Germinal center (tissue), 1 donor: ENCODE results near the gene SACM1L.

ENCODE experiments used
- DNase-seq: peaks from one replicate; pipeline ENCODE4 v3.0.0; 2012; ENCODE audit warnings: mixed read lengths, low spot score

SACM1L gene

DNA sequence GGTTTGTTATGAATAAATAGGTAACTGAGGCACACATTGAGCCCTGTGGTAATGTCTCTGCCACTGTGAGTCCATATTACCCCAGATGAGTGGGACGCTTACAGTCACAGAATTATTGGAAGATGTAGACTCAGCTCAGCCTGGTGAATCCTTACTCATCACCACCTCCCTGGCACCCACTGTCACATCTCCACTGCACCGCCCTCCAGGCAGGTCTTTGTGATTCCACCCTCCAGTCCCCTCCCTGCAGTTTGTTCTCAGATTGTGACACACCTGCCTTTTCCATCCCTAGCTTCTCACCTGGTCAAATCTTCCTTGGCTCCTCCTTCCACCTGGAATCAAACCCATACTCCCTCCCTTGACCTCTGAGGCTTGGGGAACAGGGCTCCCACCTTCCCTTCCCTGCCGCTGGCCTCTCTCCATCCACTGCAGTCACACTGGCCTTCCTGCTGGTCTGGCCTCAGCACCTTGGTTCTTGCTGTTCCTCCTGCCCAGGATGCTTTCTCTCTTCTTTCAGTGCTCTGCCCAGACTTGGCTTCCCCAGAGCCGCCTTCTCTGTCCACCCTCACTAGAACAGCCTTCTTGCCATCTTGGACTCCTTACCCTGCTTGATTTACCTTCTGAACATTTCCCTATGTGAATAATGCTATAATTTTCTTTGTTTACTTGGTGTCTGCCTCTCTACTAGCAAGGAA is 97.8 kb downstream of the SACM1L start:
- no peak for DNase-seq

DNA sequence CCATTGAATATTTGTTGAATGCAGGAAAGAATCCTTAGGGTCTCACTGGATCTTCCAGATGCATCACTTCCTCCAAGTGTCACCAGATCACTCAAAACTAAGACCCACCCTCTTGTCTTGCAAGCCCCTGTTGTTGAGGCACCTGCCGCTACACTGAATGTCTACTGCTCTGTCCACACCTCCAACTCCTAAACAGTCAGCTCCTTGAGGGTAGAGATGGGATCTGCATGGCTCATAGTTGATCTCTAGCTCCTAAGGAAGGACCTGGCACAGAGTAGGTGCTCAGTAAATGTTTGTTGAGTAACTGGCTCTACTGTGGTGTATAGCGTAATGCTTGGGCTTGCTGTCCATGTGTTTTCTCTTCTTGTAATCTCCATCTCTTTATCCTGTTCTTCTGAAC is 98.4 kb downstream of the SACM1L start:
- DNase-seq = no peak

DNA sequence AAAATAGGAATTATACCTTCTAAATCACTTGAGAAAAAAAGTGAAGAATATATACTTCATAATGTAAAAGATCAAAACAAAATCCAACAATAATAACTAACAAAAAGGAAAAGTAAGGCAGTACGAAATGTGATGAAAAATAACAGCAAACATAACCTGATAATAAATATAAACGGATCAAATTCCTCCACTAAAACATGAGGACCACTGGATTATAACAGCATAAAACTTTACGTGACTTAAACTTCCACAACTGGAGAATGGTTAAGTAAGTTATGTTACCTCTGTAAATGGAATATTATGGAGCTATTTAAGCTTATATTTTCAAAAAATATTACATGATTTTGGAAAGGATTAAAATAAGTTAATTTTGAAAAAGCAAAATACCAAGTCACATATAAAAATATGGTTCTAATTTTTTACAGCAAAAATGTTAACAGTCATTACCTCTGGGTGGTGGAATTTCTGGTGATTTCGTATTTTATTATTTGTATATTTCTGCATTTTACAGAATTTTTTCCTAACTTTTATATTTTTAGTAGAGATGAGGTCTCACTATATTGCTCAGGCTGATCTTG is 100.1 kb downstream of the SACM1L start:
- DNase-seq = no peak

DNA sequence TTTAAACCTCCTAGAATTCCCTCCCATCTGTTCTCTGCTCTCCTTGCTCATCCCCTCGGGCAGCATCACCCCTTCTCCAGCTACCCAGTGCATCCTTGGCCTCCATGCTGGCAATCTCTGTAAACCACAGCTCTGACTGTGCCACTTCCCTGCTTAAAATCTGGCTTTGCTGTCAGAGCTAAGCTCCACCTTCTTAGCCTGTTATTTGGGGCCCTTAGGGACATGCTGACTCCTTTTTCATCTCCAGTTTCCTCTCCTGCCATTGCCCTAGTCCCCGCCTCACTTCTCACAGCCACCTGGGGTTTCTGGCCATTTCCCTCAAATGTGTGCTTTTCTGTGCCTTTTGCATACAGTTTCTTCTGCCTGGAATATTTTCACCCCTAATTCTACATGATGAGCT is 101.4 kb downstream of the SACM1L start:
- DNase-seq = no peak

DNA sequence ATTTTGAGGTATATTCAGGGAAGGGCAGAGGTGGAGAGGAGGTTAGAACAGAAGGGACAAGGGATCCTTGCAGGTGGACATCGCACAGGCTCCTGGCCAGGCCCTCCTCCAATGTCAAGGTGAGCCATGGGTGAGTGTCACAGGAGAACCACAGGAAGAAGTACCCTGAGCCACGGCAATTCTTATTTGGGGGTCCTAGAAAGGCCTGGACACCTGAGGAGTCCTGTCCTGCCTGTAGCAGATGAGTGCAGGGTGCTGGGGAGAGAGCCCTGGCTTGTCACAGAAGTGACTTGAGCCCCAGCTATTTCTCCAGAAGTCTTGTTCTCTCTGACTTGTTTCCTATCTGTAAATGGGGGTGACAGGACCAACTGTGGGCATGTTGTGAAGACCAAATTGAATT is 102.8 kb downstream of the SACM1L start:
- no peak for DNase-seq

DNA sequence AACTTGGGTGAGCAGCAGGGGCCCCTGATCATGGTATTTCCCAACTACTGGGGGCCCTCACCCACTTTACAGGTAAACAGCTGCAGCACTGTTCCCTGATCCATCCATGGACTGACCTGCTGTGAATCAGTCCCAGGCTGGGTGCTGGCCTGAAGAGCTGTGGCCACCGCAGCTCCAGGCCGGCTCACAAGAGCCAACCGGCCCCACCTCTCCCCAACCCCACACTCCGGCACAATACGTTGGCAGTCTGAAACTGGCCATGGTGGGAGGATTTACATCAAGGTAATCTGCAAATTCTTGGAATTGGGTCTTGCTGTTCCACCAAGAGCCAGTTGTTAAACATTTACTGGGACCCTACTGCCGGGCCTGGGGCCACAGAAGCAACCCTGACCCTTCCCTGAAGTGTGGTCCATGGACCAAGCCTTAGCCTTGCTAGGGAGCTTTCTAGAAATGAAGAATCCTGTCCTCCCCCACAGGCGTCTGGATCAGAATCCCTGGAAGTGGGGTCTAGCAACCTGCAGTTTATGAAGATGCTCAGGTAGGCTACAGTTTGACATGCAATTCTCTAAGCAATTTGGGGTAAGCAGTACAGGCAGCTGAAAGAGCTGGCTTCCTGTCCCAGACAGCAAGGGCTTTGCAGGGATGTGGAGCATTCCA is 103.4 kb downstream of the SACM1L start:
- DNase-seq = no peak

DNA sequence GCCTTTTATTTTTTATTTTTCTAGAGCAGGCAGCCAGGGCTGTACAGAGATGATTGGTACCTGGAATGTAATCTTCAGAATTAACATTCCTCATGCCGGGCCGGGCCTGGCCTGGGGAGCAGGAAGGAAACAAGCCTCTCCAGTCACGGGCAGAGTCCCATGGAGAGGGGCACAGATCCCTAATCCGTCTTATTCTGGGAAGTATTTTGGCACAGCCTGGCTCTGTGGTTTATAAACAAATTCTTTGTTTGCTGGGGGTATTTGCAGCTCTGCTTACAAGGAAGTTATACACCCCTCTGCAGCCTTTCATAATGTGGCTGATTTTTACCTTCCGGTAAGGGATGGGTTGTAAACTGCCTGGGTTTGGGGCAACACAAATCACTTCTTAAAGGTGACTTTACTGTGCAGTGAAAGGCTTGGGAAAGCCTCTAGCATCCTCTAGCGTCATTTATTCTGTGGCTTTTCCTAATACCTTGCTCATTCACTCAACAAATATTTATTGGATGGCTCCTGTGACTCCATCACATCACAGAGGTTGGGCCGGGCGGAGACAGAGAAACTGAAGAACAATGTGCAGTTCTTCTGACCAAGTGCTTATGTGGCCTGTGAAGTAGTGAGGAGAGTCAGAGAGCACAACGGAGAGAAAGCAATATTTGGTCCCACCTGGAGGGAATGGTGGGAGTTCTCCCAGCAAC is 104.4 kb downstream of the SACM1L start:
- DNase-seq = no peak

DNA sequence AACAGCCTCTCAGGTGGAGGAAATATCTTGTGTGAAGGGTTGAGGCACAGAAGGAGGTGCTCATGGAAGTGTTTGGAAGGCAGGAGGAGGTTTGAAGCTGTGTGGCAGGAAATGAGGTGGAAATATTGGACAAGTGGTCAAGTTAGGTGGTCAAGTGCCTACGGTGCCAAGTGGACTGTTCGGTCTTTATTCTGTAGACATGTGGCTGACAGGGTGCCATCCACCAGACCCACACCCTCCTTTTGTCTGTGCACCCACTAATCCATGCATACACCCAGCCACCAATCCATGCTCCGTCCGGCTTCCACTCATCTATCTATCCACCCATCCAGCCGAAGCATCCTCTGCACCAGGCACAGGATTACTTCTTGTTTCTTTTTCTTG is 105.0 kb downstream of the SACM1L start:
- no peak for DNase-seq

DNA sequence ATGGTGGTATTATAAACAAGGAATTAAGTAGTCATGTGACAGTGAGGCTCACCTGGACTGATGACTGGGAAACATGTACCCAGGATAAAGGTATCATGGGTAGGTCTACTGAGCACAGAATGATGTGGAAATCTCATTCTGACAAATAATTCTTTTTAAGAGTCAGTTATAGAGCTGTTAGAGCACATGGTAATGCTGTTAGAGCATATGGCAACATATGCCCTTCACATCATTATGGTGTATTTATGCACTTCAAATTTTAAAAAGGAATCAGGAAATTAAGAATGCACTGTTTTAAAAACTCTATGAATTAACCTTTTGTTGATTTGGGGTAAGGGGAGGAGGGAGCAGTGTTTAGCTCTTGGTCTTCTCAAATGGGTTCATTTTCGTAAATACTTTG is 105.5 kb downstream of the SACM1L start:
- DNase-seq = no peak
